ENCODE results near the gene PPP1R14C. TPM values are rescaled to one million over a fixed set of nuclear protein-coding genes. Genes with fewer than 3 reads are reported as not detected.

The PPP1R14C gene
- polyA plus RNA-seq, 1 donor from 2014 or later = 14.0 TPM

- no peaks in the 10 kb centered on the region for H3K27me3 ChIP-seq (ENCODE audit: insufficient read depth, low read depth, low read length)
Observed at GRCh38 chr6:150202404-150202803, 59.6 kb downstream of the PPP1R14C start.

DNA sequence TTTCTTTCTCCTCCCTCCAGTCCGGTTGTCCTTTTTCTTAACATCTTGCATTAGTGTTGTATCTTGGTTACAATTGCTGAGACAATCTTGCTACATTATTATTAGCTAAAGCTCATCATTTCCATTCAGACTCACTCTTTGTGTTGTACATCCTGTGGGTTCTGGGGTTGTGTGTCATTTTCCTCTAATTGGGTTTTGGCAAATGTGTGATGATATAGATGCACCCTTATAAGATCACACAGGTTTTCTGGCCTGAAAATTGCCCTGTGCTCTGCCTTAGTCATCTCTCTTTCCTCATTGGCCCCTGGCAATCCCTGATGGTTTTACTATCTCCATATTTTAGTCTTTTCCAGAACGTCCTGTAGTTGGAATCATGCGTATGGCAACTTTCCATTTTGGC is 60.1 kb downstream of the PPP1R14C start:
- Histone ChIP-seq H3K27me3 (ENCODE audit: insufficient read depth, low read depth, low read length) (no peaks in the 10 kb centered on the region), H4K20me1 (ENCODE audit: insufficient read depth) (no peaks in the 10 kb centered on the region), H3K79me2 (replicated peaks; ENCODE audit: insufficient read depth, low read length) (no peaks in the 10 kb centered on the region), H3K4me2 (ENCODE audit: low read length) (no peak overlapping the region), H3K9me2 (ENCODE audit: insufficient read depth, low read length) (no peaks in the 10 kb centered on the region), H3K36me3 (ENCODE audit: insufficient read depth, low read length) (no peaks in the 10 kb centered on the region), H3K27ac (ENCODE audit: low read length) (no peak overlapping the region), H3K9ac (ENCODE audit: low read length) (no peak overlapping the region), H2AFZ (ENCODE audit: low read depth, low read length) (no peak overlapping the region), H3F3A (ENCODE audit: insufficient read depth, low read length, poor library complexity, severe bottlenecking) (no peaks in the 10 kb centered on the region), H3K4me3 (ENCODE audit: low read length) (no peak overlapping the region), H3K9me3 (ENCODE audit: low read length) (no peaks in the 10 kb centered on the region)
- TF ChIP-seq TAF1 (IDR thresholded peaks at IDR 0.05; ENCODE audit: low read depth) (no peak), POLR2AphosphoS5 (IDR thresholded peaks at IDR 0.05) (no peak), RAD21 (conservative IDR thresholded peaks at IDR 0.05) (no peak), EP300 (conservative IDR thresholded peaks at IDR 0.05; ENCODE audit: poor library complexity, severe bottlenecking) (no peak), MXI1 (conservative IDR thresholded peaks at IDR 0.05; ENCODE audit: poor library complexity, severe bottlenecking) (no peak), SMC3 (conservative IDR thresholded peaks at IDR 0.05; ENCODE audit: poor library complexity) (no peak), CTCF (IDR thresholded peaks at IDR 0.05; ENCODE audit: poor library complexity, severe bottlenecking) (no peak), EZH2 (IDR thresholded peaks at IDR 0.05; ENCODE audit: borderline replicate concordance, insufficient read depth, low read length, poor library complexity, severe bottlenecking) (no peak)
- TF ChIP-seq, protein P1, sequence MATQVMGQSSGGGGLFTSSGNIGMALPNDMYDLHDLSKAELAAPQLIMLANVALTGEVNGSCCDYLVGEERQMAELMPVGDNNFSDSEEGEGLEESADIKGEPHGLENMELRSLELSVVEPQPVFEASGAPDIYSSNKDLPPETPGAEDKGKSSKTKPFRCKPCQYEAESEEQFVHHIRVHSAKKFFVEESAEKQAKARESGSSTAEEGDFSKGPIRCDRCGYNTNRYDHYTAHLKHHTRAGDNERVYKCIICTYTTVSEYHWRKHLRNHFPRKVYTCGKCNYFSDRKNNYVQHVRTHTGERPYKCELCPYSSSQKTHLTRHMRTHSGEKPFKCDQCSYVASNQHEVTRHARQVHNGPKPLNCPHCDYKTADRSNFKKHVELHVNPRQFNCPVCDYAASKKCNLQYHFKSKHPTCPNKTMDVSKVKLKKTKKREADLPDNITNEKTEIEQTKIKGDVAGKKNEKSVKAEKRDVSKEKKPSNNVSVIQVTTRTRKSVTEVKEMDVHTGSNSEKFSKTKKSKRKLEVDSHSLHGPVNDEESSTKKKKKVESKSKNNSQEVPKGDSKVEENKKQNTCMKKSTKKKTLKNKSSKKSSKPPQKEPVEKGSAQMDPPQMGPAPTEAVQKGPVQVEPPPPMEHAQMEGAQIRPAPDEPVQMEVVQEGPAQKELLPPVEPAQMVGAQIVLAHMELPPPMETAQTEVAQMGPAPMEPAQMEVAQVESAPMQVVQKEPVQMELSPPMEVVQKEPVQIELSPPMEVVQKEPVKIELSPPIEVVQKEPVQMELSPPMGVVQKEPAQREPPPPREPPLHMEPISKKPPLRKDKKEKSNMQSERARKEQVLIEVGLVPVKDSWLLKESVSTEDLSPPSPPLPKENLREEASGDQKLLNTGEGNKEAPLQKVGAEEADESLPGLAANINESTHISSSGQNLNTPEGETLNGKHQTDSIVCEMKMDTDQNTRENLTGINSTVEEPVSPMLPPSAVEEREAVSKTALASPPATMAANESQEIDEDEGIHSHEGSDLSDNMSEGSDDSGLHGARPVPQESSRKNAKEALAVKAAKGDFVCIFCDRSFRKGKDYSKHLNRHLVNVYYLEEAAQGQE (IDR thresholded peaks at IDR 0.05; ENCODE audit: borderline replicate concordance) = no peak

More at GRCh38 chr6:150202404-150202803, 59.6 kb downstream of the PPP1R14C start:
- no peak overlapping the region for H2AFZ ChIP-seq (ENCODE audit: low read depth, low read length)
- no peaks in the 10 kb centered on the region for H3K36me3 ChIP-seq (ENCODE audit: insufficient read depth, low read length)
- no peaks in the 10 kb centered on the region for H3K79me2 ChIP-seq (replicated peaks; ENCODE audit: insufficient read depth, low read length)
- no peaks in the 10 kb centered on the region for H4K20me1 ChIP-seq (ENCODE audit: insufficient read depth)
- H3K4me3 ChIP-seq (ENCODE audit: low read length) = no peak overlapping the region
- H3K9me3 ChIP-seq (ENCODE audit: low read length) = no peaks in the 10 kb centered on the region
- no peak overlapping the region for H3K4me2 ChIP-seq (ENCODE audit: low read length)
- no peak overlapping the region for H3K9ac ChIP-seq (ENCODE audit: low read length)
- H3K27ac ChIP-seq (ENCODE audit: low read length) = no peak overlapping the region
- no peaks in the 10 kb centered on the region for H3F3A ChIP-seq (ENCODE audit: insufficient read depth, low read length, poor library complexity, severe bottlenecking)
- H3K9me2 ChIP-seq (ENCODE audit: insufficient read depth, low read length) = no peaks in the 10 kb centered on the region
- TF ChIP-seq TAF1 (IDR thresholded peaks at IDR 0.05; ENCODE audit: low read depth) (no peak), SMC3 (conservative IDR thresholded peaks at IDR 0.05; ENCODE audit: poor library complexity) (no peak), EZH2 (IDR thresholded peaks at IDR 0.05; ENCODE audit: borderline replicate concordance, insufficient read depth, low read length, poor library complexity, severe bottlenecking) (no peak), EP300 (conservative IDR thresholded peaks at IDR 0.05; ENCODE audit: poor library complexity, severe bottlenecking) (no peak), MXI1 (conservative IDR thresholded peaks at IDR 0.05; ENCODE audit: poor library complexity, severe bottlenecking) (no peak), RAD21 (conservative IDR thresholded peaks at IDR 0.05) (no peak)

Measured in neural cell (in vitro differentiated cells).